Stomach smooth muscle (tissue), 2 donors: Measurements from ENCODE around the gene DNM2.
"Not testable (repeated sequence)": the region's sequence is repeated elsewhere in the genome, so short reads cannot be mapped to it uniquely, and the experiment has no call there.

Experiments used
- H3K27ac ChIP-seq: one replicate; pipeline ENCODE4 v1.7.0; 2013; ENCODE audit warnings: mild to moderate bottlenecking, low read length, inconsistent platforms
- H3K27me3 ChIP-seq, 2 donors: one replicate each; pipeline ENCODE4 v1.7.0; 2013; ENCODE audit warnings: low read length in 2 of 2; ENCODE audit not compliant: insufficient read depth in 2 of 2, control insufficient read depth in 1 of 2
- H3K36me3 ChIP-seq, 2 donors: one replicate each; pipeline ENCODE4 v1.7.0; 2013; ENCODE audit warnings: low read length in 2 of 2; ENCODE audit not compliant: control insufficient read depth in 2 of 2, insufficient read depth in 2 of 2
- H3K4me1 ChIP-seq: one replicate; pipeline ENCODE4 v1.7.0; 2013; ENCODE audit warnings: low read length; ENCODE audit not compliant: control insufficient read depth, insufficient read depth
- H3K4me3 ChIP-seq, 2 donors: one replicate each; pipeline ENCODE4 v1.7.0; 2013; ENCODE audit warnings: low read length in 2 of 2
- H3K9ac ChIP-seq, 2 donors: one replicate each; pipeline ENCODE4 v1.7.0; 2013; ENCODE audit warnings: low read length in 2 of 2, mild to moderate bottlenecking in 1 of 2
- H3K9me3 ChIP-seq, 2 donors: one replicate each; pipeline ENCODE4 v1.7.0; 2013; ENCODE audit warnings: low read length in 2 of 2; ENCODE audit not compliant: control insufficient read depth in 2 of 2
- donor health status: healthy.
- donor health status: Pancreatic carcinoma.

The DNM2 gene

DNA sequence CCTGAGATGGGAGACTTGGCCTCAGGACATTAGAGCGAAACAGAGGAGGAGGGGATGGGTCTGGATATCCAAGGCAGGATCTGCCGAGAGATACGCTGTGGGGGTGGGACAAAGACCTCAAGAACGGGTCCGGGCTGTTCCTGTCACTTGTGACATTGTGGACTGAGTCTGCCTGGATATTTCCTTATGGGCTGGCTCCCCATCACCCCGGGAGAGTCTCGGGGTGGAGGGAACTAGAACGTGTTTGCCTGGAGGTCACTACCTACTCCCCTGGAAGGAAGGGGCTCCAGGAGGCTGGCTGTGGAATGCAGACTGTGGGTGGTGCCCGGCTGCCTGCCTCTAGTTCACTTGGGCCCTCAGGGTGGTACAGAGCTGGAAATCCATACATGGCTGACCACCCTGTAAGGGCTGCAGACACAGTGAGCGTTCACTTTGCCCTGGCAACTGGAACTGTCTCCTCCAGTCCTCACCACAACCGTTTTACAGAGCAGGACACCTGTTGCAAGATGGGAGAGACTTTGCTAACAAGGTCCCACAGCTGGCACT, 26.4 kb downstream of the DNM2 start:
- H3K9ac ChIP-seq, result no peak overlapping the region
- no peak overlapping the region for H3K27ac ChIP-seq
- no peak overlapping the region for H3K4me3 ChIP-seq
- H3K27me3 ChIP-seq, result no peaks in the 10 kb centered on the region
- peaks cover 18% of the 10 kb centered on the region for H3K4me1 ChIP-seq
- H3K9me3 ChIP-seq, result no peaks in the 10 kb centered on the region
- no peaks in the 10 kb centered on the region for H3K36me3 ChIP-seq

DNA sequence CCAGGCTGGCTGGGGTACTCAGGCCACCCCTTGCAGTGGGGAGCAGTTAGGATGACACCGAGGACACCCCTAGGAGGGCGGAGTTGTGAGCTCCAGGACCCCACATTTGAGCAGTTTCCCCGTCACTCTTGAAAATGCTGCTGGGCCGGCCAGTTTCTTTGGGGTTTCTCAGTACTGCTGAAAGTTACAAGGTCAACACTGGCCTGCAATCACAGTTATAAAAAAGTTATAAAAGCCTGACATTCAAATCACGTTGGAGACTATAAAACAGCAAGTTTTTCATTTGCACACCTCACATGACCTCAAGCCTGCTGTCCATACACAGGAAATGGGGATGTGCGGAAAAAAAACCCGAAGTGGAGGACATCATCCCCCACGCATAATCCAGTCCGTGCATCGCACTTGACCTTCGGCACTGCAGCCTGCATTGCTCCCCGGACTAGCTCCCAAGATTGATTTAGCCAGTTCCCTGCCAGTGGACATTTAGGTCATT, 27.0 kb downstream of the DNM2 start:
- Histone ChIP-seq H3K9ac (no peak overlapping the region), H3K27ac (no peak overlapping the region), H3K4me3 (no peak overlapping the region), H3K9me3 (no peaks in the 10 kb centered on the region), H3K36me3 (no peaks in the 10 kb centered on the region), H3K4me1 (peaks cover 20% of the 10 kb centered on the region), H3K27me3 (no peaks in the 10 kb centered on the region)

- not testable (repeated sequence) for H3K27me3 ChIP-seq, H3K4me3 ChIP-seq, H3K9me3 ChIP-seq, H3K27ac ChIP-seq, H3K9ac ChIP-seq, H3K36me3 ChIP-seq
- H3K4me1 ChIP-seq, result peaks cover 23% of the 10 kb centered on the region
These were observed 28.6 kb downstream of the DNM2 start for GRCh38 chr19:10746437-10746836.

DNA sequence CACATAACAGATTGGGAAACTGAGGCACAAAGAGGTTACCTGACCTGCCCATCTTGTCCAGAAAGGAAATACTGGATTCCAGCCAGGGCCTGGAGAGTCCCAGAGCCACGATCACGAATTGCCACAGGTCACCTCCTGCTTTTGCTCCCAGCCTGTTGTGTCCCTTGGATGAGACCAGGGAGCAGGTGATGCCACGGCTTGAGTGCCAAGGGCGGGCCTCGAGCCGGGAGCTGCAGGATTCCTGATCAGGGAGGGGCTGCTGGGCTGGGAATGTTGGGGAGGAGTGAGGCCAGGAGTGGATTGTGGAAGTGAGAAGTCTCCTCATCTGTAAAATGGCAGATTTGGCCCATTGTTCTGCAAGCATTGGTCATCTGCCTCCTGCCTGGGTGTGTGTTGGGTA, 29.4 kb downstream of the DNM2 start:
- H3K27ac ChIP-seq, result no peak overlapping the region
- no peak overlapping the region for H3K4me3 ChIP-seq
- H3K36me3 ChIP-seq, result no peaks in the 10 kb centered on the region
- H3K27me3 ChIP-seq, result no peaks in the 10 kb centered on the region
- H3K9me3 ChIP-seq, result no peaks in the 10 kb centered on the region
- H3K4me1 ChIP-seq, result peaks cover 23% of the 10 kb centered on the region
- no peak overlapping the region for H3K9ac ChIP-seq

DNA sequence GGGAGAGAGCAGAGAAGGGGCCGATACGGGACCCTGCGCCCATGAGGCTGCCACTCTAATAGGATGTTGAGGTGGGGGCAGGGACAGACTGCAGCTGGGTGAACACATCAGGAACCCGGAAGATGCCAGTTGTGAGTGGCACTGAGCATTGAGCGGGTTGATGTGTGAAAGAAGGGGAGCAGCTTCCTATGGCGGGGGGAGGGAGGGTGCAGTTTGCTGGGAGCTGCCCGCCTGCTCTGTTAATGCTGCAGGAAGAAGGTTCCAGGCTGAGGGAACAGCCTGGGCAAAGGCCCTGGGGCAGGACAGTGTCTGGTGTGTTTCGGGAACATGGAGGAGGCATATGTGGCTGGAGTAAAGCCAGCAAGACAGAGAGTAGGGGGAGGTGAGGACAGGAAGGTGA, 29.8 kb downstream of the DNM2 start:
- H3K36me3 ChIP-seq, result no peaks in the 10 kb centered on the region
- no peak overlapping the region for H3K4me3 ChIP-seq
- H3K9ac ChIP-seq, result no peak overlapping the region
- no peaks in the 10 kb centered on the region for H3K27me3 ChIP-seq
- H3K27ac ChIP-seq, result no peak overlapping the region
- peaks cover 25% of the 10 kb centered on the region for H3K4me1 ChIP-seq
- H3K9me3 ChIP-seq, result no peaks in the 10 kb centered on the region

DNA sequence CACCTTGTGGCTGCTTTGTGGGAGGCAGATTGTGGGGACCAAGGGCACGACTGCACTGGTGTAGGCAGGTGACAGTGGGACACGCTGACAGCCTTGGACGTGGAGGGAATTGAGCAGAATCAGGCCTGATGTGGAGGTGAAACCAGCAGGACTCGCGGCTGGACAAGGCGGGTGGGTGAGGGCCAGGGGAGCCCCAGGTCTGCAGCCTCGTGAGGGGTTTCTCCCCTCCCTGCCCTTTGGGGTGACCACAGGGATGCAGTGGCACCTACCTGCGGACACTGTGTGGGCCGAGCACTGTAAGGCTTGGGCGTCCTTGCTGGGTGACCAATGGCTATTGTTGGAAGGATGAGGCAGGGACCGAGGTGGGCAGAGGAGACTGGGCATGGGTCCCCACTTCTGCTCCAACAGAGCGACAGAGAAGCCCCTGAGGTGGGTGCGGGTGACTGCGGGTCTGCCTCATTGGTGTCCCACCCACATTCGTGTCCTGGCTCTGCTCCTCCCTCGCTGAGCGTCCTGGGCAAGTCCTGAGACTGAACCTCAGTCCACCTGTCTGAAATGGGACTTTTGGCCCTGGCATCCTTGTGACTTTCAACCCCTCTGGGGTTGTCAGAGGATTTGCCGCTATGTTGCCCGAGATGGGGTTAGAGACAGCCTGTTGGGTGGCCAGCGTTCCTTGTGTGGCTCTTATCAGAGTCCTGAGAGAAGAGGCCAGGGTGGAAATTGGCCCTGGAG, 30.5 kb downstream of the DNM2 start:
- peaks cover 25% of the 10 kb centered on the region for H3K4me1 ChIP-seq
- H3K9ac ChIP-seq, result no peak overlapping the region
- H3K9me3 ChIP-seq, result no peaks in the 10 kb centered on the region
- no peak overlapping the region for H3K4me3 ChIP-seq
- H3K36me3 ChIP-seq, result no peaks in the 10 kb centered on the region
- H3K27ac ChIP-seq, result no peak overlapping the region
- no peaks in the 10 kb centered on the region for H3K27me3 ChIP-seq

DNA sequence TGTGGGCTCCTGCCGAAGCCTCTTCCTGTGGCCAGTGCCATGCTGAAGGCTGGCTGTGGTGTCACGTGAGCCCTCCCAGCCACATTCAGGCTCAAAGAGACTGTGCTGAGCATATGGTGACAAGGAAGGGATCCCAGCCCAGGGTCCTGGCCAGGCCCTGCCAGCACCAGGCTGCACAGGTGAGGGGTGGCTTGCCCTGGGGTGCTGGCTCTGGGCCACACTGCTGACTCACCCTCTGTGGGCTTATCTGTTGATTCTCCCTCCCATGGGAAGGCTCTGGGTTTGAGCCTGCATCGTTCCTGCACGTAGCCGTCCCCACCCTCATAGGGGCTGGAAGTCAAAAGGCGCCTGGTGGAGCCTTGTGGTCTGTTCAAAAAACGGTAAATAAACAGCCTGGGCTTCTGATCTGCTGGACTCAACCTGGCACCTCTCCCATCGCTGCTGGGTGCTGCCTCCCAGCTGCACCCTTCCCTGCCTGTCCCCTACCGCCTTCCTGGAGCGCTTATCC, 31.1 kb downstream of the DNM2 start:
- peak overlapping the region; percentile 31 for H3K27ac ChIP-seq
- no peaks in the 10 kb centered on the region for H3K36me3 ChIP-seq
- no peak overlapping the region for H3K9ac ChIP-seq
- H3K9me3 ChIP-seq, result no peaks in the 10 kb centered on the region
- peaks cover 25% of the 10 kb centered on the region for H3K4me1 ChIP-seq
- no peaks in the 10 kb centered on the region for H3K27me3 ChIP-seq
- no peak overlapping the region for H3K4me3 ChIP-seq

DNA sequence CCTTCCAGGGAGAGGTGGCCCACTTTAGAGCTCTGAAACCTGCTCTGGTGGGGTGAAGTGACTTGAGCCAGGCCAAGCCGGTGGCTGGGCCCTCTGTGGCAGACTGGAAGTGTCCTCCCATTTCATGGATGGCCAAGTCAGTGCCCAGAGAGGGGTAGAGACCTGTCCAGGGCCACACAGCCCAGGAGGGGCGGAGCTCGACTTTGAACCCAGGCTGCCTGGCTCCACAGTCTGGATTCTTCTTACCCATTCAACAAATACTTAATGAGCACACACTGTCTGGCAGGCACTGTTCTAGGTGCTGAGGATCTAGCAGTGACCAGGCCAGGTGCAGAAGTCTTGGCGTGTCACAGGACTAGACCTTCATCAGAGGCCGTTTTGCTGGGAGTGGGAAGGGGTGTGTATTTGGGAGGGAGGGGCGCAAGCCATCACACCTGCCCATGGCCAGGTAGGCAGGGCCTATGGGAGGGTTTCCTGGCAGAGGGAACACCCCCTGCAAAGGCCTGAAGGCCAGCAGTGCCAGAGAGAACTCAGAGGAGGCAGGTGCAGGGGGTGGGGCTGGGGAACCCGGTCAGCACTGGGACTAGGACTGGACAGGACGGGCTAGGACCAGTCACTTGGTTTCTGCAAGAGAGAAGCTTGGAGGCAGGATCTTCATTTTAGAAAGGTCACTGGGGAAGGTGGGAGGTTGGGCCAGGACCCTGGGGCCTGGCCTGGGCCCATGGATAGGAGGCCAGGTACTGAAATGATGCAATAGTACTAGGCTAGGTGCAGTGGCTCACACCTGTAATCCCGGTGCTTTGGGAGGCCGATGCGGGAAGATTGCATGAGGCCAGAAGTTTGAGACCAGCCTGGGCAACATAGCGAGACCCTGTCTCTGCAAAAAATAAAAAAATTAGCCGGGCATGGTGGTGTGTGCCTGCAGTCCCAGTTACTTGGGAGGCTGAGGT, 31.8 kb downstream of the DNM2 start:
- H3K27me3 ChIP-seq, result no peaks in the 10 kb centered on the region
- H3K4me3 ChIP-seq, result no peak overlapping the region
- H3K9me3 ChIP-seq, result no peaks in the 10 kb centered on the region
- H3K27ac ChIP-seq, result peak overlapping the region; percentile 31
- no peak overlapping the region for H3K9ac ChIP-seq
- H3K36me3 ChIP-seq, result no peaks in the 10 kb centered on the region
- H3K4me1 ChIP-seq, result peaks cover 25% of the 10 kb centered on the region

DNA sequence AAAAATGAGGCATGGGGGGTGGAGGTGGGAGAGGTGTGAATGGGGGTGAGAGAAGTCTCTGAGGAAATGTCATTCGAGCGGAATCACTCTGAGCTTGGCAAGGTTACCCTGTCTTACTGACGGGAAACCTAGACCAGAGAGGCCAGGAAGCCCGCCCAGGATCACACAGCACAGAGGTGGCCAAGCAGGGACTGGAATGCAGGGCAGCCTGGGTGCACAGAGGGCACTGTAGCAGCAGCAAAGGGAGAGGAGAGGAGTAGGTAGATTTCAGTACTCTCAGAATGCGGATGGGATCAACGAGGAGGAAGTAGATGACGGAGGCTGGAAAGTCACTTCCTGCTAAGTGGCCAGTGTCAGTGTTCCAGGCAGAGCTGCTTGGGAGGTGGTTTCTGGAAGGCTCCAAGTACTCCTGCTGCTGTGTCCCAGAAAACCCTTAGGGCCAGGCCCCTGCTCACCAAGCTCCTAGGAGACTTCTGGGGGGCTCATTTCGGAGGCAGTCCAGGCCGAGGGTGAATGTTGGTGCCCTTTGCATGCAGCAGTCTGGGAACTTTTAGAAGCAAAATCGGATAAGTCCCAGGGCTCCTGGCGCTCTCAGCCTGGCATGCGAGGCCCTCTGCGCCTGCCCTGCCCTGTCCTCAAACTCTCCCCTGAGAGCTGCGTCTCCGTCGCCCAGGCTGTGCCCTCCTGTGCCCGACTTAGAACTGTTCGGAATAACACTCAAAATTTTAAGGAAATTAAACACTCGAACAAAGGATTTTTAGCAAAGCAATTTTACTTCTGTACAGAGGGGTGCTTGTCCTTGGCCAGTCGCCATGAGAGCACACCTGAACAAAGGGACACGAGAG, 33.5 kb downstream of the DNM2 start:
- Histone ChIP-seq H3K4me1 (peaks cover 22% of the 10 kb centered on the region), H3K4me3 (no peak overlapping the region)

More for the DNA sequence above, 33.5 kb downstream of the DNM2 start:
- Histone ChIP-seq H3K27ac (peak overlapping the region; percentile 24), H3K36me3 (peaks cover 0 to 2% of the 10 kb centered on the region in 2 donors), H3K27me3 (no peaks in the 10 kb centered on the region), H3K9ac (no peak overlapping the region), H3K9me3 (no peaks in the 10 kb centered on the region)
